ENCODE data around the gene CFAP299.

DNA sequence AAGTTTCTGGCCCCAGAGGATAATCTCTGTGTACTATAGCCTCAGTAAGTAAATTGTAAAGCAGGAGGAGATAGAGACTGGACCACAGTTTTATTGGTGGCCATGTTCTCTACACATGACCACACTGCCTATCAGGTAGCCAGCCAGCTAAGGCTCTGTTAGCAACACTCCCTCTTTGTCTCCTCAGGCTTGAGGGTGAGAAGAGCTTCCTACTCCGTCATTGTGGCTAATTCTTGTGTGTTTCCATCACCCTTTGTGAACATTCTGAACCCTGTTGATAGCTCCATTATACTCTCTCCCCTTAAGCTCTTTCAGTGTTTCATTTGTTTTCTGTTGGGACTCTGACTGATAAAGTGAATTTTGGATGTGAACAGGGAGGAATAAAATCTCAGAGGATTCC is 233.4 kb downstream of the CFAP299 start:
- TF ChIP-seq, protein P1, sequence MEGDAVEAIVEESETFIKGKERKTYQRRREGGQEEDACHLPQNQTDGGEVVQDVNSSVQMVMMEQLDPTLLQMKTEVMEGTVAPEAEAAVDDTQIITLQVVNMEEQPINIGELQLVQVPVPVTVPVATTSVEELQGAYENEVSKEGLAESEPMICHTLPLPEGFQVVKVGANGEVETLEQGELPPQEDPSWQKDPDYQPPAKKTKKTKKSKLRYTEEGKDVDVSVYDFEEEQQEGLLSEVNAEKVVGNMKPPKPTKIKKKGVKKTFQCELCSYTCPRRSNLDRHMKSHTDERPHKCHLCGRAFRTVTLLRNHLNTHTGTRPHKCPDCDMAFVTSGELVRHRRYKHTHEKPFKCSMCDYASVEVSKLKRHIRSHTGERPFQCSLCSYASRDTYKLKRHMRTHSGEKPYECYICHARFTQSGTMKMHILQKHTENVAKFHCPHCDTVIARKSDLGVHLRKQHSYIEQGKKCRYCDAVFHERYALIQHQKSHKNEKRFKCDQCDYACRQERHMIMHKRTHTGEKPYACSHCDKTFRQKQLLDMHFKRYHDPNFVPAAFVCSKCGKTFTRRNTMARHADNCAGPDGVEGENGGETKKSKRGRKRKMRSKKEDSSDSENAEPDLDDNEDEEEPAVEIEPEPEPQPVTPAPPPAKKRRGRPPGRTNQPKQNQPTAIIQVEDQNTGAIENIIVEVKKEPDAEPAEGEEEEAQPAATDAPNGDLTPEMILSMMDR (IDR thresholded peaks at IDR 0.05): no peak
- no peak for TF ChIP-seq POLR2A (IDR thresholded peaks at IDR 0.05)

Data from Peyer's patch (tissue), 4 donors.